CD4-positive, alpha-beta T cell treated with Interleukin-10 for 1 hour (primary cell): ENCODE measurements around the gene AP5S1.
"Not testable (repeated sequence)": the region's sequence is repeated elsewhere in the genome, so short reads cannot be mapped to it uniquely, and the experiment has no call there.

Experiments
- DNase-seq: peaks from one replicate; pipeline ENCODE4 v3.0.0-alpha.2; 2020

The AP5S1 gene

GRCh38 chr20:3820048-3820900 lies at the start of gene AP5S1:
AP5S1 (plus strand) TSS chr20:3820547; CDS start chr20:3822118, 1,571 bp downstream.
- DNase-seq = peak; percentile 93

- no peak for DNase-seq
These were observed 48.7 kb upstream of the AP5S1 start for GRCh38 chr20:3771552-3772058.

- no peak for DNase-seq
These were observed 44.8 kb upstream of the AP5S1 start for GRCh38 chr20:3775457-3776108.

GRCh38 chr20:3777381-3777715 lies 43.0 kb upstream of the AP5S1 start:
- no peak for DNase-seq

GRCh38 chr20:3777716-3778629 lies 42.4 kb upstream of the AP5S1 start:
- DNase-seq = peak; percentile 52

GRCh38 chr20:3778976-3779375 lies 41.4 kb upstream of the AP5S1 start:
- no peak for DNase-seq

GRCh38 chr20:3781153-3781910 lies 39.0 kb upstream of the AP5S1 start, which contains the start of gene SPEF1:
SPEF1 (minus strand) TSS chr20:3781448; CDS start chr20:3781287, 161 bp downstream.
- peak; percentile 79 for DNase-seq

GRCh38 chr20:3782597-3782996 lies 37.8 kb upstream of the AP5S1 start:
- DNase-seq = no peak

GRCh38 chr20:3783068-3783489 lies 37.3 kb upstream of the AP5S1 start:
- DNase-seq = no peak

GRCh38 chr20:3783511-3784195 lies 36.7 kb upstream of the AP5S1 start:
- no peak for DNase-seq

- no peak for DNase-seq
These were observed 36.0 kb upstream of the AP5S1 start for GRCh38 chr20:3784216-3784853.

GRCh38 chr20:3784863-3785239 lies 35.5 kb upstream of the AP5S1 start:
- no peak for DNase-seq

GRCh38 chr20:3785240-3786125 lies 34.9 kb upstream of the AP5S1 start:
- no peak for DNase-seq

- peak; percentile 50 for DNase-seq
These were observed 34.2 kb upstream of the AP5S1 start for GRCh38 chr20:3786126-3786484.

- DNase-seq = peak; percentile 92
These were observed 33.6 kb upstream of the AP5S1 start, which contains the start of gene CENPB for GRCh38 chr20:3786665-3787323. CENPB (minus strand) TSS chr20:3786740; CDS start chr20:3786483, 257 bp downstream.

- no peak for DNase-seq
These were observed 32.9 kb upstream of the AP5S1 start for GRCh38 chr20:3787324-3788014.

- DNase-seq = no peak
These were observed 31.6 kb upstream of the AP5S1 start for GRCh38 chr20:3788685-3789155.

GRCh38 chr20:3789201-3789600 lies 31.1 kb upstream of the AP5S1 start:
- DNase-seq = not testable (repeated sequence)

GRCh38 chr20:3794168-3794567 lies 26.2 kb upstream of the AP5S1 start:
- not testable (repeated sequence) for DNase-seq
